ENCODE data around the gene SLC25A43.
"Not testable (repeated sequence)": the region's sequence is repeated elsewhere in the genome, so short reads cannot be mapped to it uniquely, and the experiment has no call there.

SLC25A43 gene

GRCh38 chrX:119398974-119399771 is at the start of gene SLC25A43:
SLC25A43 (plus strand) TSS chrX:119399336; CDS start chrX:119399404, 68 bp downstream.
- DNase-seq (ENCODE audit: low read depth, low spot score) = no peak

- DNase-seq (ENCODE audit: low read depth, low spot score) = no peak
Measured at GRCh38 chrX:119359618-119360382, 39.3 kb upstream of the SLC25A43 start.

GRCh38 chrX:119361451-119361850 is 37.7 kb upstream of the SLC25A43 start:
- DNase-seq (ENCODE audit: low read depth, low spot score) = not testable (repeated sequence)

- not testable (repeated sequence) for DNase-seq (ENCODE audit: low read depth, low spot score)
Measured at GRCh38 chrX:119362074-119362473, 37.1 kb upstream of the SLC25A43 start.

GRCh38 chrX:119363391-119363790 is 35.7 kb upstream of the SLC25A43 start:
- DNase-seq (ENCODE audit: low read depth, low spot score) = no peak

DNA sequence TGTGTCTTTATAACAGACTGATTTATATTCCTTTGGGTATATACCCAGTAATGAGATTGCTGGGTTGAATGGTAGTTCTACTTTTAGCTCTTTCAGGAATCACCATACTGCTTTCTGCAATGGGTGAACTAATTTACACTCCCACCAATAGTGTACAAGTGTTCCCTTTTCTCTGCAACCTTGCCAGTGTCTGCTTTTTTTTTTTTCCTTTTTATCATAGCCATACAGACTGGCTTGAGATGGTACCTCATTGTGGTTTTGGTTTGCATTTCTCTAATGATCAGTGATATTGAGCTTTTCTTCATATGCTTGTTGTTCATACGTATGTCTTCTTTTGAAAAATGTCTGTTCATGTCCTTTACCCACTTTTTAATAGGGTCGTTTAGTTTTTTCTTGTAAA is 27.3 kb upstream of the SLC25A43 start:
- DNase-seq (ENCODE audit: low read depth, low spot score) = not testable (repeated sequence)

GRCh38 chrX:119374736-119375135 is 24.4 kb upstream of the SLC25A43 start:
- no peak for DNase-seq (ENCODE audit: low read depth, low spot score)

GRCh38 chrX:119375561-119375960 is 23.6 kb upstream of the SLC25A43 start:
- no peak for DNase-seq (ENCODE audit: low read depth, low spot score)

GRCh38 chrX:119376312-119376711 is 22.8 kb upstream of the SLC25A43 start:
- no peak for DNase-seq (ENCODE audit: low read depth, low spot score)

DNA sequence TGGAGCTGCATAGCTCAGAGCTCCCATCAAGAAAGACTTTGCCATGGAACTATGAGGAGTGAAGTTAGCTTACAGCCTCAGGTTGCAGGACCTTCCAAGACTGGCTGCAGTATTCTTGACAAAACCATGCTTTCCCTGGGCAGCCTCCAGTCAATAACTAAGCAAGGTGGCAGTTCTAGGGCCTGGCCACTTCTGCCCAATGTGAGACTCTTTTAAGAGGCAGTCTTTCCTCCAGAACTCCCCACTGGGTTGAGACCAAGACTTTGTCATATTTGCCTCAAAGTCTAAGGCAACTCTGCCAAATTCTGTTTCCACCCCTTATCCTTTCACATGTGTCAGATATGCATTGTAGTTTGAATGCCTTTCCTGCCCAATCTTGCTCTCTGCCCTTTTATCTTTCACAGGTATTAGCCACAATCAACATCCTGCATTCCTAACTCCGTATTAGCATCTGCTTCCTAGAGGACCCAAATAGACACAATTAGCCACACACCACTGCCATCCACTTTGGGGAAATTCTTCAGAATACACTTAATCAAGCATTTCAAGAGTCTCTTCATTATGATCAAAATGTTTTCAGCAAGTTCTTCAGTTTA is 17.7 kb upstream of the SLC25A43 start:
- DNase-seq (ENCODE audit: low read depth, low spot score) = no peak

- DNase-seq (ENCODE audit: low read depth, low spot score) = no peak
Measured at GRCh38 chrX:119382606-119383005, 16.5 kb upstream of the SLC25A43 start.

GRCh38 chrX:119386685-119387084 is 12.5 kb upstream of the SLC25A43 start:
- DNase-seq (ENCODE audit: low read depth, low spot score) = not testable (repeated sequence)

GRCh38 chrX:119387426-119387825 is 11.7 kb upstream of the SLC25A43 start:
- not testable (repeated sequence) for DNase-seq (ENCODE audit: low read depth, low spot score)

DNA sequence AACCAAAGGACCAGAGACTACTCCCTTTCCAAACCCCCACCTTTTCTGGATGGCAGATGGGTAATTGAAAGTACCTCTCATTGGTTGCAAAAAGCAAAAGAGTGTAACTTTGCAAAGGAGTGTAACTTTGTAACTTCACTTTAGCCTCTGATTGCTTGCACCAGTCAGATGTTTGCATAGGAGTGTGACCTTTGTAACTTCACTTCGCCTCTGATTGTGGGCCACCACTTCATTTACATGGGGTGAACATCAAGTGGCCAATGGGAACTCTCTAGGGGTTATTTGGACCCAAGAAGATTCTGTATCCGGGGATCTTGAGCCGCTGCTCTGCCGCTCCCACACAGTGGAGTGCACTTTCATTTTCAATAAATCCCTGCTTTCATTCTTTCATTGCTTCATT is 9.9 kb upstream of the SLC25A43 start:
- no peak for DNase-seq (ENCODE audit: low read depth, low spot score)

GRCh38 chrX:119389871-119390501 is 9.2 kb upstream of the SLC25A43 start:
- DNase-seq (ENCODE audit: low read depth, low spot score) = no peak

GRCh38 chrX:119391279-119391678 is 7.9 kb upstream of the SLC25A43 start:
- DNase-seq (ENCODE audit: low read depth, low spot score) = no peak

- no peak for DNase-seq (ENCODE audit: low read depth, low spot score)
Measured at GRCh38 chrX:119393144-119393543, 6.0 kb upstream of the SLC25A43 start.

GRCh38 chrX:119398587-119398973 is 556 bp upstream of the SLC25A43 start:
- no peak for DNase-seq (ENCODE audit: low read depth, low spot score)

DNA sequence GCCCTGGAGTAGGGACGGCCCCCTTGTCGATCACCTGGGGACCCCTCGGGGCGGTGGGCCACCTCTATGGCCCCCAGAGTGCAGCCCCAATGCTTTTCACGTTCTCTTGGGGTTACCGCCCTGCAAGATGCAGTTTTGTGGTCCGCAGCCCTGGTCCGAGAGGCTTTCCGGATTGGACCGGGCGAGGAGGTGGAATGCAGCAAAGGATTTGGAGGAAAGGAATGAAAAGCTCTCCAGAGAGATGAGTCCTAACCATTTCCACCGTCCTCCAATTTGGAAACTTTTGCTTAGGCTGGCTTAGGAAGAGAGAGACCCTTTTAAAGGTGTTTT is 601 bp downstream of the SLC25A43 start:
- DNase-seq (ENCODE audit: low read depth, low spot score) = no peak

- DNase-seq (ENCODE audit: low read depth, low spot score) = no peak
Measured at GRCh38 chrX:119401569-119401968, 2.4 kb downstream of the SLC25A43 start.

- no peak for DNase-seq (ENCODE audit: low read depth, low spot score)
Measured at GRCh38 chrX:119402588-119402987, 3.5 kb downstream of the SLC25A43 start.

DNA sequence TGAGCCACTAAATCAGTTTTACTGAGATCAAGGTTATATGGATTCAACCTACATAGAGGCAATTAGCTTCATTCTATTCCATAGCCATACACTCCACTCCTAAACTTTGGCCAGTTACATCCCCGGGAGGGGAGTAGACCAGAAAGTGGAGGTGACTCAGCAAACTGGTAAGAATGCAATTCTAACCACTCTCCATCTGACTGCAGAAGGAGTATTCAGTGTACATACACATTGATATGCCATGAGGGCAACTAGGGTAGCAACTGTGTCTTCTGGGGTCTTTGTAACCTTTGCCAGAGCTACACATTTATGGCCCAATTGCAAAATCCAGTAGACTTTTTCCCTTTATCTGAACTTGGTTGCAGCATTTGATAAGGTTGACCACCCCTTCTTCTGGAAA is 7.6 kb downstream of the SLC25A43 start:
- no peak for DNase-seq (ENCODE audit: low read depth, low spot score)
